Measurements from ENCODE around the gene SLC25A11. TPM values are rescaled to one million over a fixed set of nuclear protein-coding genes. Genes with fewer than 3 reads are reported as not detected.

Gene SLC25A11
- total RNA-seq, 4 donors from 2014 or later = 62.4 to 120 (median 83.9) TPM

DNA sequence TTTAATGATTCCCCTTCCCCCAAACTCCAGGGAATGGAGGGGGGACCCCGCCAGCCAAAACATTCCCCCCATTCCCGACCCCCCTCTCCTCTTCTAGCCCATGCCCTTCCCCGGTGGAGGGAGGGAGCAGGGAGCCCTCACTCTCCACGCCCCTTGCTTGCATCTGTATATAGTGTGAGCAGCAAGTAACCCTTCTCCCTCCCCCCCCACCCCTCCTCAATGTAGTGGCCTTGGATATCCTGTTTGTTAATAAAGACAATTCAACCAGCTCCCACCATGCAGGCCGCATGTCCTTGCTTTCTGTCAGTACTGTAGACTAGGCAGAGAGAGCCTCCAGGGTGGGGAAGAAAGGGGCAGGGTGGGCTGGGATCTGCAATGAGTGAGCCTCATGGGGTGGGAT lies 42.1 kb downstream of the SLC25A11 start:
- H3K27me3 ChIP-seq = peaks cover 15% of the 10 kb centered on the region
- TF ChIP-seq POLR2A (IDR thresholded peaks at IDR 0.05) (no peak), EP300 (IDR thresholded peaks at IDR 0.05; ENCODE audit: low read depth) (no peak), POLR2AphosphoS5 (IDR thresholded peaks at IDR 0.05) (no peak)
- TF ChIP-seq, protein P1, sequence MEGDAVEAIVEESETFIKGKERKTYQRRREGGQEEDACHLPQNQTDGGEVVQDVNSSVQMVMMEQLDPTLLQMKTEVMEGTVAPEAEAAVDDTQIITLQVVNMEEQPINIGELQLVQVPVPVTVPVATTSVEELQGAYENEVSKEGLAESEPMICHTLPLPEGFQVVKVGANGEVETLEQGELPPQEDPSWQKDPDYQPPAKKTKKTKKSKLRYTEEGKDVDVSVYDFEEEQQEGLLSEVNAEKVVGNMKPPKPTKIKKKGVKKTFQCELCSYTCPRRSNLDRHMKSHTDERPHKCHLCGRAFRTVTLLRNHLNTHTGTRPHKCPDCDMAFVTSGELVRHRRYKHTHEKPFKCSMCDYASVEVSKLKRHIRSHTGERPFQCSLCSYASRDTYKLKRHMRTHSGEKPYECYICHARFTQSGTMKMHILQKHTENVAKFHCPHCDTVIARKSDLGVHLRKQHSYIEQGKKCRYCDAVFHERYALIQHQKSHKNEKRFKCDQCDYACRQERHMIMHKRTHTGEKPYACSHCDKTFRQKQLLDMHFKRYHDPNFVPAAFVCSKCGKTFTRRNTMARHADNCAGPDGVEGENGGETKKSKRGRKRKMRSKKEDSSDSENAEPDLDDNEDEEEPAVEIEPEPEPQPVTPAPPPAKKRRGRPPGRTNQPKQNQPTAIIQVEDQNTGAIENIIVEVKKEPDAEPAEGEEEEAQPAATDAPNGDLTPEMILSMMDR (IDR thresholded peaks at IDR 0.05) = no peak
- H3K27ac ChIP-seq = no peak overlapping the region
- no peak for DNase-seq
- H3K4me1 ChIP-seq = peaks cover 0 to 29% (median 20%) of the 10 kb centered on the region in 4 donors
- 85 to 90% methylated on average over 2 to 5 of the region's 5 CpGs for WGBS, 2 donors (ENCODE audit: low coverage in 1 of 2)
- intact Hi-C loops (cut with DNase I; ENCODE audit: low total_unique reads) = loop anchor here (10.0 kb wide), 1 partner anchor 163 kb away; the partner anchor contains the start of genes CXCL16, MED11 and ZMYND15
- in situ Hi-C loops (cut with MboI; ENCODE audit: low pct_ligation_motif_present in 1 of 4, low pct_unique_long_range_greater_than_20kb in 1 of 4, low sequenced_read_pairs in 3 of 4) = loop anchor here in 2 of 4 donors (25.0 kb wide), 1 partner anchor 110 kb away; the partner anchor contains the start of genes GLTPD2 (in 2 of the 2), PSMB6 (in 2 of the 2) and VMO1 (in 2 of the 2)
- no peak overlapping the region for H3K4me3 ChIP-seq
- peaks cover 0 to 30% (median 11%) of the 10 kb centered on the region in 4 donors for H3K36me3 ChIP-seq
- H3K9me3 ChIP-seq = no peaks in the 10 kb centered on the region

DNA sequence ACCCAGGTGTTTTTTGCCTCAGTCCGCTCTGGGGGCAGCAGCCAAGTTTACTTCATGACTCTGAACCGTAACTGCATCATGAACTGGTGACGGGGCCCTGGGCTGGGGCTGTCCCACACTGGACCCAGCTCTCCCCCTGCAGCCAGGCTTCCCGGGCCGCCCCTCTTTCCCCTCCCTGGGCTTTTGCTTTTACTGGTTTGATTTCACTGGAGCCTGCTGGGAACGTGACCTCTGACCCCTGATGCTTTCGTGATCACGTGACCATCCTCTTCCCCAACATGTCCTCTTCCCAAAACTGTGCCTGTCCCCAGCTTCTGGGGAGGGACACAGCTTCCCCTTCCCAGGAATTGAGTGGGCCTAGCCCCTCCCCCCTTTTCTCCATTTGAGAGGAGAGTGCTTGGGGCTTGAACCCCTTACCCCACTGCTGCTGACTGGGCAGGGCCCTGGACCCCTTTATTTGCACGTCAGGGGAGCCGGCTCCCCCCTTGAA lies 42.6 kb downstream of the SLC25A11 start:
- Histone ChIP-seq H3K36me3 (peaks cover 0 to 30% (median 12%) of the 10 kb centered on the region in 4 donors), H3K4me3 (no peak overlapping the region), H3K4me1 (peaks cover 0 to 29% (median 20%) of the 10 kb centered on the region in 4 donors), H3K27me3 (peaks cover 15% of the 10 kb centered on the region), H3K27ac (no peak overlapping the region), H3K9me3 (no peaks in the 10 kb centered on the region)
- intact Hi-C loops (cut with DNase I; ENCODE audit: low total_unique reads) = loop anchor here (10.0 kb wide), 1 partner anchor 162 kb away; the partner anchor contains the start of genes CXCL16, MED11 and ZMYND15
- 86 to 100% methylated on average over 1 to 10 of the region's 10 CpGs for WGBS, 2 donors (ENCODE audit: low coverage in 1 of 2)
- no peak for TF ChIP-seq EP300 (IDR thresholded peaks at IDR 0.05; ENCODE audit: low read depth)
- no peak for TF ChIP-seq POLR2AphosphoS5 (IDR thresholded peaks at IDR 0.05)
- TF ChIP-seq, protein P1 (IDR thresholded peaks at IDR 0.05) = no peak
- no peak for TF ChIP-seq POLR2A (IDR thresholded peaks at IDR 0.05)
- no peak for DNase-seq
- in situ Hi-C loops (cut with MboI; ENCODE audit: low pct_ligation_motif_present in 1 of 4, low pct_unique_long_range_greater_than_20kb in 1 of 4, low sequenced_read_pairs in 3 of 4) = loop anchor here in 2 of 4 donors (25.0 kb wide), 1 partner anchor 110 kb away; the partner anchor contains the start of genes GLTPD2 (in 2 of the 2), PSMB6 (in 2 of the 2) and VMO1 (in 2 of the 2)

DNA sequence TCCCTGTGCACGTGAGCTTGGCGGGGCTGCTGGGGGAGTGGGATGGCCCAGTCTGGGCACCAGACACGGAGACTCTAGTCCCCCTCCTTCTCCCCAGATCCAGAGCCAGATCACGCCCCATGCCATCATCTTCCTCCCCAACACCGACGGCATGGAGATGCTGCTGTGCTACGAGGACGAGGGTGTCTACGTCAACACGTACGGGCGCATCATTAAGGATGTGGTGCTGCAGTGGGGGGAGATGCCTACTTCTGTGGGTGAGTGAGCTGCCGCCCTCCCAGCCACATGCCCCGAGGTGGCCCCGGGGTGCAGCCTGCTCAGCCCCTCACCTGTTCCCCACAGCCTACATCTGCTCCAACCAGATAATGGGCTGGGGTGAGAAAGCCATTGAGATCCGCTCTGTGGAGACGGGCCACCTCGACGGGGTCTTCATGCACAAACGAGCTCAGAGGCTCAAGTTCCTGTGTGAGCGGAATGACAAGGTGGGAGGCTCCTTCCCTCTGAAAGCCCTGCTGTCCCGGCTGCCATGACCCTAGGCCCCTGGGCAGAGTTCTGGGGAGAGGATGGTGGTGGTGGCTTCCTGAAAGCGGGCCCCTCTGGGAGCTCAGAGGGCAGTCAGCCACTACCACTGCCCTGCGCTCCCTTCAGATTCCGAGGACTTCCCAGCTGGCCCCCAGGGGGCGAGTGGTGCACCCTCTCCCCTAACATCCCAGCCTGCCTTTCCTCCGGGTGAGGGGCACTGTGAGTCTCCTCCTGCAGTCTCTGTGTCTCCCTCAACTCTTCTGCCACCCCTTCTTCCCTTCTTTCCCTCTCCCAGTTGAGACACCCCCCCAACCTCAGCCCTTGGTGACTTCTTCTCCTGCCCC lies 43.3 kb downstream of the SLC25A11 start:
- intact Hi-C loops (cut with DNase I; ENCODE audit: low total_unique reads) = loop anchor here (10.0 kb wide), 1 partner anchor 162 kb away; the partner anchor contains the start of genes CXCL16, MED11 and ZMYND15
- Histone ChIP-seq H3K4me1 (peaks cover 0 to 26% (median 20%) of the 10 kb centered on the region in 4 donors), H3K27me3 (peaks cover 15% of the 10 kb centered on the region), H3K27ac (no peak overlapping the region), H3K4me3 (no peak overlapping the region), H3K9me3 (no peaks in the 10 kb centered on the region), H3K36me3 (peaks cover 0 to 35% (median 15%) of the 10 kb centered on the region in 4 donors)
- in situ Hi-C loops (cut with MboI; ENCODE audit: low pct_ligation_motif_present in 1 of 4, low pct_unique_long_range_greater_than_20kb in 1 of 4, low sequenced_read_pairs in 3 of 4) = loop anchor here in 2 of 4 donors (25.0 kb wide), 1 partner anchor 109 kb away; the partner anchor contains the start of genes GLTPD2 (in 2 of the 2), PSMB6 (in 2 of the 2) and VMO1 (in 2 of the 2)
- TF ChIP-seq, protein P1 (IDR thresholded peaks at IDR 0.05) = no peak
- no peak for TF ChIP-seq EP300 (IDR thresholded peaks at IDR 0.05; ENCODE audit: low read depth)
- no peak for TF ChIP-seq POLR2AphosphoS5 (IDR thresholded peaks at IDR 0.05)
- TF ChIP-seq POLR2A (IDR thresholded peaks at IDR 0.05) = no peak
- DNase-seq = no peak
- WGBS, 2 donors (ENCODE audit: low coverage in 1 of 2) = 81 to 83% methylated on average over 2 to 23 of the region's 27 CpGs

Data from transverse colon (tissue), 4 donors.